GM12872 (cell line): ENCODE data around the gene STX4.

ENCODE experiments used
- CTCF ChIP-seq: IDR thresholded peaks from 3 replicates; pipeline ENCODE4 v1.5.1; 2011; ENCODE audit warnings: low read depth, mild to moderate bottlenecking, low read length, moderate library complexity; ENCODE audit not compliant: insufficient read depth

STX4 gene

GRCh38 chr16:30996985-30997724, 36.2 kb upstream of the STX4 start:
- TF ChIP-seq CTCF = no peak

- no peak for TF ChIP-seq CTCF
Observed at GRCh38 chr16:30997725-30998711, 35.3 kb upstream of the STX4 start.

- no peak for TF ChIP-seq CTCF
Observed at GRCh38 chr16:30998852-30999761, 34.3 kb upstream of the STX4 start.

- no peak for TF ChIP-seq CTCF
Observed at GRCh38 chr16:31000671-31001382, 32.5 kb upstream of the STX4 start.

- no peak for TF ChIP-seq CTCF
Observed at GRCh38 chr16:31001507-31002249, 31.7 kb upstream of the STX4 start.

- no peak for TF ChIP-seq CTCF
Observed at GRCh38 chr16:31002250-31002700, 31.1 kb upstream of the STX4 start.
